ENCODE results near the gene PATZ1. TPM values are rescaled to one million over a fixed set of nuclear protein-coding genes. Genes with fewer than 3 reads are reported as not detected.

Gene PATZ1
- total RNA-seq, 1 experiment from 2014 or later, result 120 TPM

DNA sequence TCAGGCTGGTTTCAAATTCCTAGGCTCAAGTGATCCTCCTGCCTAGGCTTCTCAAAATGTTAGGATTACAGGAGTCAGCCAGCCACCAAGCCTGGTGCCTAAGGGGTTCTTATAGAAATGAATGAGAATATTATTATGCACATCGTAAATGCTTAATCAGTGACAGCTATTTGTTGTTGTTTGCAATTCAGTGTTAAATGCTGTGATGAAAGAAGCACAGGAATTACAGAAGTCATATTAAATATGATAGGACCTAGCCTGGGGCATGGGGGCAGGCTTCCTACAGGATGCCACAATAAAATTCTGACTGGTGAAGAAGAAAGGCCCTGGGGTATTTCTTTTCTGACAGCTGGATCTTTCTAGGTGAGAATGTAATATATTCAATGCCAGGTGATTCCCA is 13.9 kb upstream of the PATZ1 start:
- no peaks in the 10 kb centered on the region for H3K27me3 Mint-ChIP-seq (ENCODE audit: low read depth)
- Histone ChIP-seq H3K79me2 (ENCODE audit: insufficient read depth, low read length) (no peaks in the 10 kb centered on the region), H2BK20ac (ENCODE audit: low read depth, low read length, poor library complexity, severe bottlenecking) (no peak overlapping the region), H3K23ac (ENCODE audit: insufficient read length, low read depth, low read length) (no peak overlapping the region), H4K91ac (ENCODE audit: insufficient read length, low read depth, low read length) (no peak overlapping the region), H2AK5ac (ENCODE audit: insufficient read length, low read length) (no peak overlapping the region), H3K4me2 (ENCODE audit: insufficient read depth, insufficient read length, low read length) (no peak overlapping the region), H3K4ac (ENCODE audit: low read depth, low read length) (no peak overlapping the region), H4K20me1 (ENCODE audit: control insufficient read depth, insufficient read depth, insufficient read length) (no peaks in the 10 kb centered on the region), H3K4me1 (ENCODE audit: insufficient read depth, low read length) (no peaks in the 10 kb centered on the region), H2BK120ac (ENCODE audit: low read depth, low read length, poor library complexity, severe bottlenecking) (no peak overlapping the region), H3K9me3 (ENCODE audit: control insufficient read depth, low read depth, low read length) (no peaks in the 10 kb centered on the region), H3K56ac (ENCODE audit: insufficient read length, low read depth, low read length) (no peak overlapping the region), H3K9ac (ENCODE audit: extremely low read depth, insufficient read length, low read length) (no peak overlapping the region), H3K14ac (ENCODE audit: insufficient read depth, low read length) (no peak overlapping the region), H3K27ac (ENCODE audit: insufficient read length, low read depth, low read length) (no peak overlapping the region), H2BK12ac (ENCODE audit: insufficient read length, low read depth, low read length) (no peak overlapping the region), H4K8ac (replicated peaks; ENCODE audit: insufficient read length, low read depth, low read length) (no peak overlapping the region), H2AFZ (ENCODE audit: low read length) (no peak overlapping the region), H3T11ph (ENCODE audit: low read length) (no peak overlapping the region), H2BK5ac (ENCODE audit: insufficient read length, low read length) (no peak overlapping the region), H3K23me2 (ENCODE audit: insufficient read length, low read depth, low read length, poor library complexity, severe bottlenecking) (no peaks in the 10 kb centered on the region), H2BK15ac (ENCODE audit: low read depth, low read length) (no peak overlapping the region), H3K79me1 (ENCODE audit: insufficient read depth, low read depth, low read length, poor library complexity, severe bottlenecking) (no peaks in the 10 kb centered on the region), H4K5ac (ENCODE audit: insufficient read length, low read depth, low read length) (no peak overlapping the region), H3K18ac (ENCODE audit: insufficient read length, low read depth, low read length) (no peak overlapping the region), H3K27me3 (ENCODE audit: insufficient read depth, low read length) (no peaks in the 10 kb centered on the region)
- peaks cover 0 to 5% of the 10 kb centered on the region in 2 experiments; a peak in 2 of 4 replicates for H3K4me1 Mint-ChIP-seq
- no peak overlapping the region; a peak in 1 of 7 replicates for H3K27ac Mint-ChIP-seq
- no CpG with 5 or more reads among the region's 1 CpG for WGBS (ENCODE audit: extremely low coverage, insufficient read length, low lambda C conversion rate)
- DNase-seq, result no peak
- no peaks in the 10 kb centered on the region for H3K36me3 Mint-ChIP-seq (ENCODE audit: insufficient read depth in 1 of 3, low read depth in 3 of 3)
- H3K9me3 Mint-ChIP-seq, result no peaks in the 10 kb centered on the region
- no peak overlapping the region for H3K4me3 Mint-ChIP-seq
- TF ChIP-seq, protein P1, sequence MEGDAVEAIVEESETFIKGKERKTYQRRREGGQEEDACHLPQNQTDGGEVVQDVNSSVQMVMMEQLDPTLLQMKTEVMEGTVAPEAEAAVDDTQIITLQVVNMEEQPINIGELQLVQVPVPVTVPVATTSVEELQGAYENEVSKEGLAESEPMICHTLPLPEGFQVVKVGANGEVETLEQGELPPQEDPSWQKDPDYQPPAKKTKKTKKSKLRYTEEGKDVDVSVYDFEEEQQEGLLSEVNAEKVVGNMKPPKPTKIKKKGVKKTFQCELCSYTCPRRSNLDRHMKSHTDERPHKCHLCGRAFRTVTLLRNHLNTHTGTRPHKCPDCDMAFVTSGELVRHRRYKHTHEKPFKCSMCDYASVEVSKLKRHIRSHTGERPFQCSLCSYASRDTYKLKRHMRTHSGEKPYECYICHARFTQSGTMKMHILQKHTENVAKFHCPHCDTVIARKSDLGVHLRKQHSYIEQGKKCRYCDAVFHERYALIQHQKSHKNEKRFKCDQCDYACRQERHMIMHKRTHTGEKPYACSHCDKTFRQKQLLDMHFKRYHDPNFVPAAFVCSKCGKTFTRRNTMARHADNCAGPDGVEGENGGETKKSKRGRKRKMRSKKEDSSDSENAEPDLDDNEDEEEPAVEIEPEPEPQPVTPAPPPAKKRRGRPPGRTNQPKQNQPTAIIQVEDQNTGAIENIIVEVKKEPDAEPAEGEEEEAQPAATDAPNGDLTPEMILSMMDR (conservative IDR thresholded peaks at IDR 0.05), result no peak
